K562 (cell line): Measurements from ENCODE around the gene RNF145. TPM values are rescaled to one million over a fixed set of nuclear protein-coding genes. Genes with fewer than 3 reads are reported as not detected.

Source experiments
- CGGBP1 ChIP-seq: fragments of 250-450 bp; sonication (Bioruptor Pico); IDR thresholded peaks from 2 replicates; pipeline ENCODE4 v1.9.0; 2021; ENCODE audit warnings: mild to moderate bottlenecking
- DPF2 ChIP-seq: fragments of 450-650 bp; IDR thresholded peaks from 2 replicates; pipeline ENCODE4 v1.6.1; 2016
- ETV1 ChIP-seq: fragments of 450-650 bp; conservative IDR thresholded peaks from 2 replicates; pipeline ENCODE4 v1.6.1; 2016; ENCODE audit warnings: missing genetic modification characterization, control low read depth, low read depth, missing compliant biosample characterization
- FOXP1 ChIP-seq: sonication (generic); formaldehyde crosslinking; IDR thresholded peaks from 2 replicates; pipeline ENCODE4 v1.8.0; 2022; ENCODE audit warnings: mild to moderate bottlenecking, missing genetic modification reagents
- HDGF ChIP-seq: fragments of 450-650 bp; IDR thresholded peaks from 2 replicates; pipeline ENCODE4 v1.6.1; 2016
- KDM1A ChIP-seq, 2 experiments: fragments of 450-650 bp; IDR thresholded peaks; 2 replicates each; pipeline ENCODE4 v1.6.1; 2016; ENCODE audit warnings: mild to moderate bottlenecking in 2 of 2
- KLF1 ChIP-seq: fragments of 450-650 bp; IDR thresholded peaks from 2 replicates; pipeline ENCODE4 v1.6.1; 2016; ENCODE audit warnings: missing genetic modification characterization, missing compliant biosample characterization
- NFRKB ChIP-seq: fragments of 450-650 bp; IDR thresholded peaks from 2 replicates; pipeline ENCODE4 v1.6.1; 2016; ENCODE audit warnings: low read depth
- PCBP1 ChIP-seq: fragments of 200-400 bp; formaldehyde crosslinking; IDR thresholded peaks from 2 replicates; pipeline ENCODE4 v1.6.1; 2018; ENCODE audit warnings: mild to moderate bottlenecking, low read depth, low read length; ENCODE audit not compliant: poor library complexity, severe bottlenecking
- PHF8 ChIP-seq: fragments of 200-600 bp; sonication (generic); IDR thresholded peaks from 2 replicates; pipeline ENCODE4 v1.6.1; 2012; ENCODE audit warnings: mixed run types, mild to moderate bottlenecking, inconsistent platforms, low read length, moderate library complexity, borderline replicate concordance
- RBBP5 ChIP-seq: fragments of 200-600 bp; sonication (generic); IDR thresholded peaks from 2 replicates; pipeline ENCODE4 v1.6.1; 2012; ENCODE audit warnings: borderline replicate concordance, mild to moderate bottlenecking, low read length, control low read depth, inconsistent platforms; ENCODE audit not compliant: insufficient read depth, poor library complexity, severe bottlenecking
- RBM15 ChIP-seq: fragments of 200-400 bp; formaldehyde crosslinking; IDR thresholded peaks from 2 replicates; pipeline ENCODE4 v1.6.1; 2018; ENCODE audit warnings: mild to moderate bottlenecking, low read length, moderate library complexity; ENCODE audit not compliant: insufficient read depth
- SIN3A ChIP-seq, 2 experiments: fragments of 150-350 bp in 1 of 2; IDR thresholded peaks; 2 replicates each; pipeline ENCODE4 v1.6.1; 2011 to 2016; ENCODE audit warnings: borderline replicate concordance in 2 of 2, low read depth in 2 of 2, low read length in 2 of 2, mild to moderate bottlenecking in 2 of 2, moderate library complexity in 2 of 2; ENCODE audit not compliant: control insufficient read depth in 1 of 2
- TAF1 ChIP-seq: IDR thresholded peaks from 2 replicates; pipeline ENCODE4 v1.6.1; 2011; ENCODE audit warnings: mild to moderate bottlenecking, low read length, moderate library complexity; ENCODE audit not compliant: insufficient read depth, control insufficient read depth, severe bottlenecking; ENCODE audit errors: extremely low read depth
- ZBTB7A ChIP-seq: IDR thresholded peaks from 2 replicates; pipeline ENCODE4 v1.6.1; 2011; ENCODE audit warnings: low read depth, mild to moderate bottlenecking, low read length, moderate library complexity, borderline replicate concordance; ENCODE audit not compliant: control insufficient read depth
- ZNF512 ChIP-seq: IDR thresholded peaks from 2 replicates; pipeline ENCODE4 v1.6.1; 2016; ENCODE audit warnings: missing genetic modification characterization, missing compliant biosample characterization
- polyA plus RNA-seq, 8 experiments: library from polyadenylated mRNA; depleted of rRNA in 4 of 8; stranded (reverse) in 5 of 8; unstranded in 3 of 8; fragments of >200 nt; fragmentation: Nextera tagmentation in 2 of 8; fragmentation: Illumina TruSeq in 1 of 8; extraction: Ambion mirVana in 2 of 8; extraction: Trizol in 1 of 8; gene quantifications; 2 replicates each; pipeline versions ENCODE4 v1.2.1 to v1.2.3, GENCODE V29; 2011 to 2014; ENCODE audit warnings: inconsistent platforms in 1 of 8, missing spikeins in 1 of 8
- total RNA-seq, 7 experiments: library from RNA; depleted of rRNA in 6 of 7; stranded (reverse); fragments of >200 nt in 6 of 7; fragmentation: Illumina TruSeq in 2 of 7; extraction: Trizol in 2 of 7; gene quantifications; 2 replicates each; pipeline versions ENCODE4 v1.2.1 to v1.2.3, GENCODE V29; 2011 to 2021; ENCODE audit warnings: low replicate concordance in 1 of 7
- TF ChIP-seq, protein P1 (sequence below): sonication (generic); formaldehyde crosslinking; IDR thresholded peaks from 2 replicates; pipeline ENCODE4 v1.8.1; 2023; ENCODE audit warnings: mild to moderate bottlenecking, missing genetic modification reagents
- TF ChIP-seq, protein P2 (sequence below), 2 experiments: fragments of 450-650 bp; IDR thresholded peaks; 2 replicates each; pipeline ENCODE4 v1.6.1; 2016

Gene RNF145
- total and polyA plus RNA-seq, 9 of the 15 experiments (the other 6 are each of a cell fraction or from before 2014, with no cell fraction given): 13.6 to 40.7 (median 25.4) TPM

- TF ChIP-seq, protein P1, sequence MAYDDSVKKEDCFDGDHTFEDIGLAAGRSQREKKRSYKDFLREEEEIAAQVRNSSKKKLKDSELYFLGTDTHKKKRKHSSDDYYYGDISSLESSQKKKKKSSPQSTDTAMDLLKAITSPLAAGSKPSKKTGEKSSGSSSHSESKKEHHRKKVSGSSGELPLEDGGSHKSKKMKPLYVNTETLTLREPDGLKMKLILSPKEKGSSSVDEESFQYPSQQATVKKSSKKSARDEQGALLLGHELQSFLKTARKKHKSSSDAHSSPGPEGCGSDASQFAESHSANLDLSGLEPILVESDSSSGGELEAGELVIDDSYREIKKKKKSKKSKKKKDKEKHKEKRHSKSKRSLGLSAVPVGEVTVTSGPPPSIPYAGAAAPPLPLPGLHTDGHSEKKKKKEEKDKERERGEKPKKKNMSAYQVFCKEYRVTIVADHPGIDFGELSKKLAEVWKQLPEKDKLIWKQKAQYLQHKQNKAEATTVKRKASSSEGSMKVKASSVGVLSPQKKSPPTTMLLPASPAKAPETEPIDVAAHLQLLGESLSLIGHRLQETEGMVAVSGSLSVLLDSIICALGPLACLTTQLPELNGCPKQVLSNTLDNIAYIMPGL: no peak
- TF ChIP-seq KLF1 (tag) (no peak), PHF8 (0 out of 2 replicates have a peak, but pooled peaks have one; percentile 64), TAF1 (peak; percentile 5), RBBP5 (peak; percentile 85), DPF2 (no peak), PCBP1 (peak; percentile 44), CGGBP1 (CRISPR knock-in tag) (peak; percentile 34; the same call in 1 of the 2 replicates), NFRKB (peak; percentile 24; the same call in 1 of the 2 replicates), KDM1A (IDR thresholded peaks at IDR 0.05) (0 out of 4 replicates have a peak, but pooled peaks of 1 of the 2 experiments have one; percentile 12), SIN3A (IDR thresholded peaks at IDR 0.05; ENCODE audit: borderline replicate concordance in 2 of 2, control insufficient read depth in 1 of 2, low read depth in 2 of 2, low read length in 2 of 2) (0 out of 4 replicates have a peak, but pooled peaks of 1 of the 2 experiments have one; percentile 4), RBM15 (no peak), HDGF (no peak), ZBTB7A (peak; percentile 29; the same call in 1 of the 2 replicates), ETV1 (no peak), ZNF512 (tag) (0 out of 2 replicates have a peak, but pooled peaks have one; percentile 41), FOXP1 (CRISPR knock-in tag) (no peak)
- TF ChIP-seq, protein P2, sequence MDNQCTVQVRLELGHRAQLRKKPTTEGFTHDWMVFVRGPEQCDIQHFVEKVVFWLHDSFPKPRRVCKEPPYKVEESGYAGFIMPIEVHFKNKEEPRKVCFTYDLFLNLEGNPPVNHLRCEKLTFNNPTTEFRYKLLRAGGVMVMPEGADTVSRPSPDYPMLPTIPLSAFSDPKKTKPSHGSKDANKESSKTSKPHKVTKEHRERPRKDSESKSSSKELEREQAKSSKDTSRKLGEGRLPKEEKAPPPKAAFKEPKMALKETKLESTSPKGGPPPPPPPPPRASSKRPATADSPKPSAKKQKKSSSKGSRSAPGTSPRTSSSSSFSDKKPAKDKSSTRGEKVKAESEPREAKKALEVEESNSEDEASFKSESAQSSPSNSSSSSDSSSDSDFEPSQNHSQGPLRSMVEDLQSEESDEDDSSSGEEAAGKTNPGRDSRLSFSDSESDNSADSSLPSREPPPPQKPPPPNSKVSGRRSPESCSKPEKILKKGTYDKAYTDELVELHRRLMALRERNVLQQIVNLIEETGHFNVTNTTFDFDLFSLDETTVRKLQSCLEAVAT (IDR thresholded peaks at IDR 0.05): peak in 1 of 2 experiments; percentile 64; a peak in 2 of 4 replicates
These were observed 577 bp downstream of the RNF145 start (continued) for GRCh38 chr5:159208514-159209437.
